GM21515 (cell line): ENCODE results near the gene WASHC1.
A peak's percentile ranks its signal among the peaks of the same experiment; 100 is the strongest.
"Not testable (repeated sequence)": the region's sequence is repeated elsewhere in the genome, so short reads cannot be mapped to it uniquely, and the experiment has no call there.

Experiments used
- ATAC-seq: cut with Tn5 transposase; IDR thresholded peaks from one replicate; pipeline ENCODE4 v1.9.1; 2021; ENCODE audit not compliant: unreplicated experiment

The WASHC1 gene, protein sequence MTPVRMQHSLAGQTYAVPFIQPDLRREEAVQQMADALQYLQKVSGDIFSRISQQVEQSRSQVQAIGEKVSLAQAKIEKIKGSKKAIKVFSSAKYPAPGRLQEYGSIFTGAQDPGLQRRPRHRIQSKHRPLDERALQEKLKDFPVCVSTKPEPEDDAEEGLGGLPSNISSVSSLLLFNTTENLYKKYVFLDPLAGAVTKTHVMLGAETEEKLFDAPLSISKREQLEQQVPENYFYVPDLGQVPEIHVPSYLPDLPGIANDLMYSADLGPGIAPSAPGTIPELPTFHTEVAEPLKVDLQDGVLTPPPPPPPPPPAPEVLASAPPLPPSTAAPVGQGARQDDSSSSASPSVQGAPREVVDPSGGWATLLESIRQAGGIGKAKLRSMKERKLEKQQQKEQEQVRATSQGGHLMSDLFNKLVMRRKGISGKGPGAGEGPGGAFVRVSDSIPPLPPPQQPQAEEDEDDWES

DNA sequence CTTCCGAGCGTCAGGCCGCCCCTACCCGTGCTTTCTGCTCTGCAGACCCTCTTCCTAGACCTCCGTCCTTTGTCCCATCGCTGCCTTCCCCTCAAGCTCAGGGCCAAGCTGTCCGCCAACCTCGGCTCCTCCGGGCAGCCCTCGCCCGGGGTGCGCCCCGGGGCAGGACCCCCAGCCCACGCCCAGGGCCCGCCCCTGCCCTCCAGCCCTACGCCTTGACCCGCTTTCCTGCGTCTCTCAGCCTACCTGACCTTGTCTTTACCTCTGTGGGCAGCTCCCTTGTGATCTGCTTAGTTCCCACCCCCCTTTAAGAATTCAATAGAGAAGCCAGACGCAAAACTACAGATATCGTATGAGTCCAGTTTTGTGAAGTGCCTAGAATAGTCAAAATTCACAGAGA is at the start of gene WASHC1:
Gene WASHC1, minus strand, starts transcription at position 101 of the 400 bp plus-strand sequence. CDS start 4,457 bp downstream, outside the sequence.
- not testable (repeated sequence) for ATAC-seq

DNA sequence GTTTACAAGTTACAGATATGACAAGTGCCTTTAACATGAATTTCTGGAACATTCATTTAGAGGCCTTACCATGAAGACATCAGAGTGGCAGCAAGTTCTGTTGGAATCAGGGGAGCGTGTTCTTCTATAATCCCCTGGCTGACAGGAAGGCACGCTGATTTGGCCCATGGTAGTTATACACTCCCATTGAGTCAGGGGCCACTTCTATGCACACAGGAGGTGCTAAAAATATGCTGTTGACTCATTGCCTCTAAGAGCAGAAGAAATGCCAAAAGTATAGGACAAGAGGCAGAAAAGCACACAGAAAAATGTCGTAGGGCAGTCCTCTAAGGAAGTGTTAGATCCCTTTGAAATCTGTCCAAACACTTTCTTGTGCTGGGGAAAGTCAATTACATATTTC is 49.1 kb upstream of the WASHC1 start:
- ATAC-seq: not testable (repeated sequence)

DNA sequence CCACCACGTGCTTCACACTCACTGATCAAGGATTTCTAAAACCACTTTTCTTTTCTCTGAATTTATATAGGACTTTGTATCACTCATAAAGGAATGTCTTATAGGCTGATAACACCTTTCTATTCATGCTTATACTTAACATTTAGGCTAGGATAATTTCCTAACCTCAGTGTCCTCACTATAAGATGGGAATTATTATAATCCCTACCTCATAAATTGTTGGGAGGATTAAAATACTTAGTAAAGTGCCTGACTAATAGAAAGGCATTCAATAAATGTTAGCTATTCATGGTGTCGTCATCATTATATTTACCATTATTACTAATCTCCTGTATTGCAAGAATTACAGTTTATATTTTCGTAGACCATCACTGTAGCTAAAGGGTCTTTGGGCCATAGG is 47.1 kb upstream of the WASHC1 start:
- not testable (repeated sequence) for ATAC-seq

DNA sequence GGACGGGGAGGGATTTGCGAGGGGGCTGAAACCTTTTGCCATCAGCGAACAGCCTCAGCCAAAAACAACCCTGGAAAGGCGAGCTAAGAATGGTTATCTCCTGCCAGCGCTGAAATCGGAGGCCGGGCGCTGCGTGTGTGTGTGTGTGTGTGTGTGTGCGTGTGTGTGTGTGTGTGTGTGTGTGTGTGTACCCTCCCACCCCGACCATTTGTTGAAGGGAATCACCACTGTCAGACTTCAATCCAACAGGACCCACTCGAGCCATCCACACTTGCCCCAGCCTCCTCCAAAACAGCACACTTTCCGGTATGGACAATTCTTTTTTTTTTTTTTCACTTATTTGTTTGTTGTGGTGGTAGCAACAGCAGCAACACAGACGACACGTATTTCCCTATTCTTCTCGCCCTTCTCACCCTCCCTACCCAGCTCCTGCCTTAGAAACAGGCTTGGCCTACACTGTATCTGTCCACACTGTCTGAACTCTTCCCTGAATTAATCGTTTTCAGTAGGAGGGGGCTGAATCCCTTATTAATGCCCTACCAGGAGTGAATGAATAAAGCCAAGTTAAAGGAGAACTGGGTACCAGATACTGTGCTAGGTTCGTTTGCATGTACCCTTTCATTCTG is 44.8 kb upstream of the WASHC1 start:
- ATAC-seq: not testable (repeated sequence)

DNA sequence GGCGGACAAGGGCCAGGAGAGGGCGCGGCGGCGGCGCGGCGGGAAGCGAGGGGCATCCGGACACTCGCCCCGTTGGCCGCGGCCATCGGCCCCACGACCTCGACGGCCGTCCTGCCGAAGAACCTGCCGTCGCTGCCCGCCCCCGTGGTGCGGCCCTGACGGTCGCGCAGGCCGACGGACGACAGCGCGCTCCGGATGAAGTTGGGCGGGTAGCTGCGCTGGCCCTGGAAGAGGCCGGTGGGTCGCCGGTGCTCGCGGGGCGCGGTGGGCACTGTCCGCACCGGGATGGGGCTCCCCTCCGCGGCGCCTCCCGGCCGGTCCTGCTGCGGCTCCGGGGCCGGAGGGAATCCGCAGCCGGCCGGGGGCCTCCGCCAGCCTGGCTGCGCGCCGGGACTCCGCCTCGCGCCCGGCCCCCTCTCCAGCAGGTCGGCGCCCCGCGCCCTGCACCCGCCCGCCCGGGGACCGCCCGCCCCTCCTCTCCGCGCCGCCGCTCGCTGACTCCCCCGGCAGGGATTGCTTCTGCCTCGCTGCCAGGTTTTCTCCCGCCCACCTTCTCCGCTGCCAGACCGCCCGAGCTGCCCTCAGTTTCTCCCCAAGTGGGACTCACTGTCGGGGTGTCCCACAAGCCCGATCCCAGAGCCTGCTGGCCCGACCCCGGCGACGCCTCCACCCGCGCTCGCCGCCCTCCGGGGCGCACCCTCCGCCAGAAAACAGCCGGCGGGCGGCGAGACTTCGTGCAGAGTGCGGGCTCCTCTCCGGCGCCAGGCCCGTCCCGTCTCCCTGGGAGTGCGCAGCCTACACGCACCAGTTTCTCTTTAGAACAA is 44.0 kb upstream of the WASHC1 start:
- not testable (repeated sequence) for ATAC-seq

DNA sequence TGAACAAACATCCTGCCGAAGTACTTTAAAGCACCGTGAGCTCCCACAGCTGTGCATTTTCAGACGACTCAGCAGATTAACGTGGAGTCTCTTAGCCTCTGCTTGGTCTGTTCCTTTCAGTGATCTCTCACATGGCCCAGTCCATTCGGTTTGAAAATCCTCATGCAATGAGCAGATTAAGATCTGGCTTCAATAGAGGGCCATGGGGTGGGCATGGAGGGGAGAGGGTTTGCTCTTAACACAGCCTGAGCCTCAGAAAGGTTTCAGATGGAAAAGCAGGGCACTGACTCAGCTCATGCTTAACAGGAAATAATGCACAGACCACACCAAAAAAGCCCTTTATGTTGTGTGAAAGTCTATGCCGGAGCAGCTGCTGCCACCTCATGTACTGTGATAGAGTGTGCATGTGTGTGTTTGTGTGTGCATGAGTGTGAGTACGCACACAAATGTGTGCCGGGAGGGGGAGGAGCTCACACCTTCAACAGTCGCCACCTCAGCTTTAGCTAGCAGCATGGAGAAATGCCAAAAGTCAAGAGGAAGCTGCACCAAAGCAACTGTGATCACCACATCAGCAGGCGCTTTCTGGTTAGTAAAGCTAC is 33.9 kb upstream of the WASHC1 start:
- not testable (repeated sequence) for ATAC-seq

DNA sequence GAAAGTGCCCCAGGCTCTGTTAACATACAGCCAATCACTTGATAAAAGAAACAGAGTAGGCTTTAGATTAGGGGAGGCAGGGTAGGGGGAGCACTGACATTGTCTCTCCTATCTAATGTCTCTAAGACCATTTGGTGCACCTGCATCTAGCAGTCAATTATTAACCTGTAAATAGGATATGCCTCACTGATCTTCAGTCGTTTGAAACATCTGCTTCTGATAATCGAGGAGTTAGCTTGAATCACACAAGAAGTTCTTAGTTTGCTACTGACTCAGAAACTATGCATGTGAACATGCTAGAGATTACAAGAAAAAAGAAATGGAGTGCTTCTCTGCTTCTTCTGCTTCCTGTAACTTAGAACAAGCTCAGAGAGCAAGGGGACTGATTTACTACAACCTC is 23.4 kb upstream of the WASHC1 start:
- peak; percentile 52 for ATAC-seq

DNA sequence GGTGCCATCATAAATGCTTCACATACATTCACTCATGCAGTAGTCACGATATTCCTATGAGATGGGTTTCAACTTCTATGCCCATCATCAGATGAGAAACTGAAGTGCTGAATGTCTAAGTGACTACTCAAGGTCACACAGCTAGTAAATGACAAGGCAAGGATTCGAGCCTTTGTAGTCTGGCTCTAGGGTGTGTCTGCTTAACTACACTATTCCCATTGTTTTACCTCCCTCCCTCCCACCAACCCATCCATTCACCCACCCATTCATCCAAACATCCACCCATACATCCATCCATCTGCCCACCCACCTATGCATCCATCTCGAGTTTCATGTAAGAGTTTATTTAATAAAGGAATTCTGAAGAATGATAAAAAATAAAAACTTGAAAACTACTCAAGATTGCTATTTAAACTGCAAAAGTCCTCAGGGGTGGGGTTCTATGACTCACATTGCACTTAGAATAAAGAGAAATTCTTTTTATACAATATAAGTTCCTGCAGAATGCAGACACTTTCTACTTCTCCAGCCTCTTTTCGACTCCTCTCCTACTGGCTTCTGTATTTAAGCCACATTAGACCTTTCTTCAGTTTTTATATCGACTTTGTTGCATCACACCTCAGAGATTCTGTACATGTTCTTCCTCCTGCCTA is 19.1 kb upstream of the WASHC1 start:
- not testable (repeated sequence) for ATAC-seq

DNA sequence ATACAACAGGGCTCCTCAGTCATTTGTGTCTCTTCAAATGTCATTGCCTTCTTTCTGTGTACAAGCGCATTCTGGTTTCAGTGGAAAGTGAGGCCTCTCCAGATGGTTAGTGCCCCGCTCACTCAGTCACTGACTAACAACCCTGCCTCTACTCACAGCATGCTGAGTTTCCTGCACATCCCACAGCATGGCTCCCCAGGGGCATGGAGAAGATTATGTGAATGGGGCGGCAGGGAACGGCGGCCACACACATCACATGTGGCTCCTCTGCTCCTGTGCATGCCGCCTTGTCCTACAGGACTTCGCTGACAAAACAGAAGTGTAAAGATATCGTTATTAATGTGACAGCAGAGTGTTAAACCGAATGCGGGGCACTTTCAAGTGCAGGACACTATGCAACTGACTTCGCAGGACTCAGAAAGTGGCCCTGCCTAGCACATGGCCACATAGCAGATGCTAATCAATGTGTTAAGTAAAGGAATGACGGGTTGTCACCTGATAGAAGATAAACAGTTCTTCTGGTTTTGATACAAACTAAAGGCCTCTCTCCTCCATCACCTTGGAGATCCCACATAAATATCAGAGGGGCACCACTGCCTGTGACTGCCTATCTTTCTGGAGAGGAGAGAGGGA is 17.5 kb upstream of the WASHC1 start:
- ATAC-seq: not testable (repeated sequence)

DNA sequence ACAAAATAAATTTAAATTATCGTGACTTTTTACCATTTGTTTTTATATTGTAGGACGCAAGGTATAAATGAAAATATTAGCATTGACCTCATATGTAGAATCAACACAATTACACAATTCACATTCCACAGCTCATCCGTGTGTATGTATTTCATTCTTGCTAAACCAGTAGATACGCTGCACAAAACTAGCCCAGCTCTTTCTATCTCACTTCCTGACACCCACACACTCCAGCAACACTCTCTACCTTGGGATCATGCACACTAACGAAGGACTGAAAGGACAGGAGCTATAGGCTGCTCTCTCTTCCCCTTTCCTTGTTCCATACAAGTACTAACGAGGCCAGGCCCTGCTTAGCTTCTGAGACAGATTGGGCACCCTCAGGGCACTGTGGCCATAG is 16.9 kb upstream of the WASHC1 start:
- ATAC-seq: not testable (repeated sequence)

DNA sequence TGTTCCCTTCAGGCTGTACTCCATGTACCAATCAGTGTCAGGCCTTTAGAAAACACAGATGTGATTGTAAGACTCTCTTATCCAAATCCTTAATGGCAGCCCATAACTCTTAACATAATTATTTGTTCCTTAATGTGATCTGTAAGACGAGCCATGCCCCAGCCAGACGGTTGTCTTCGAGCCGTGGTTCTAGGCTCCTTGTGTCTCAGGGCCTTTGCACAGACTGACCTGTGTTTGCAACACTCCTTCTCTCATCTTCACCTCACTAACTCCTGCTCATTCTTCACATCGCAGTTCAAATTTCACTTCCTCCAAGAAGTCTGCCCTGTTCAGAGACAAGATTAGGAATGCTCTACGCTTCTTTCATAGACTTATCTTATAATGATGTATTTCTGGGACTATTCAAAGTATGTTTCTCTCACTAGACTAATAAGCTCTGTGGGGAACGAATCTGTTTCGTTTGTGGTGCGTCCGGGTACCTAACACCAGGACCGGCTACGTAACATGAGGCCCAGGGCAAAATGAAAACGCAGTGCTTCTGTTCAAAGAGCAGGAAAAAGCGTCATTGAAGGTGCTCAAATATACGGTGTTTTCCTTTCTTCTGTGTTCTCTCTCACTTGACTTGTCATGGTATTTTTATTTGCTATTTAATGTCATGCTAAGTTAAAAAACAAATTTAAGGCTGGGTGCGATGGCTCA is 16.1 kb upstream of the WASHC1 start:
- ATAC-seq: not testable (repeated sequence)

DNA sequence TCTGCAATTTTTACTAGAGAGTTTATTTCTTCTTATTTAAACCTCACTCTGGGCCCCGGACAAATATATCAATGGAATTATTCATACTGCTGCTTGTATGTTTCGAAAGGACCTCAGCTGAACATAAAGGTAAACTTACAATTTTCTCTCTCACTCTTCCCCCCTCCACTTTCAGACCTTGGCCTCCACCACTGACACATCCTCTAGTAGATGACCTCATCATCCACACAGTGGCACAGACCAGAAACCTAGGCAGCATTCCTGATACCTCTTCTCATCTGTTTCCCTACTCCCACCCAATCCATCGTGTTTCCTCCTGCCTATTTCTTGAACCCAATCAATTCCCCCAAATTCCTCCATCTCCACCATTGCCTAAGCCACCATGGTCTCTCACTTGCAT is 15.2 kb upstream of the WASHC1 start:
- ATAC-seq: not testable (repeated sequence)

DNA sequence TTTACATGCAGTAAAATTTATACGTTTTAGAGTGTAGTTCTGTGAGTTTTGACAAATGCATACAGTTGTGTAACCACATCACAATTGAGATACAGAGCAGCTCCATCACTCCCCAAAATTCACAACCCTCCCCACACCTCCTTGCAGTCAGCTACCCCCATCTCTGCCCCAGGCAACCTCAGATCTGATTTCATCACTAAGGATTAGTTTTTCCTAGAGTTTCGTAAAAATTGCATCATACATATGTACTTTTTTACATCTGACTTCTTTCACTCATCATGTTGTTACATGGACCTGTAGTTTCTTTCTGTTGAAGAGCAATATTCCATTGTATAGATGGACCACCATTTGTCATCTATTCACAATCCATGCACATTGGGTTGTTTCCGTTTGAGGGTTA is 14.4 kb upstream of the WASHC1 start:
- ATAC-seq: not testable (repeated sequence)

DNA sequence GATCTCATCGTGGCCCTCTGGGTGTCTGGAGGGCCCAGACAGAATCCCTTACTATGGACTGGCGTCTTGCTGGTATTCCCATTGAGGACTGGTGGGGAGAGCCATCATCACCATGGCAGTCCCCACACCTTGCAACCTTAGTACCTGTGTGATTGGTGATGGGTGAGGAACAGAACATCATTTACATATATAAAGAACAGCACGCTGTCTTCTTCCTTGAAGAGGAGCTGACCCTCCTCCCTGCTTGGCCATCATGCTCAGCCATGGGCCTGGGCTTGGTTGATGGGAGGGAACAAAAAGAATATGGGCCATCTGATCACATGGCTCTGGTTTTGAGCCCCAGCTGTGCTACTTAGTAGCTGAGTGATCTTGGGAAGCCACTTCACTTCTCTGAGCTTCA is 13.9 kb upstream of the WASHC1 start:
- ATAC-seq: not testable (repeated sequence)

DNA sequence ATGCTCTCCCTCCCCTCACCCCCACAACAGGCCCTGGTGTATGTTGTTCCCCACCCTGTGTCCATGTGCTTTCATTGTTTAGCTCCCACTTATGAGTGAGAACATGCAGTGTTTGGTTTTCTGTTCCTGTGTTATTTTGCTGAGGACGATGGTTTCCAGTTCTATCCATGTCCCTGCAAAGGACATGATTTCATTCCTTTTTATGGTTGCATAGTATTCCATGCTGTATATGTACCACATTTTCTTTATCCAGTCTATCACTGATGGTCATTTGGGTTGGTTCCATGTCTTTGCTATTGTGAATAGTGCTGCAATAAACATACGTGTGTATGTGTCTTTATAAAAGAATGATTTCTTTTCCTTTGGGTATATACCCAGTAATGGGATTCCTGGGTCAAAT is 12.6 kb upstream of the WASHC1 start:
- ATAC-seq: not testable (repeated sequence)

DNA sequence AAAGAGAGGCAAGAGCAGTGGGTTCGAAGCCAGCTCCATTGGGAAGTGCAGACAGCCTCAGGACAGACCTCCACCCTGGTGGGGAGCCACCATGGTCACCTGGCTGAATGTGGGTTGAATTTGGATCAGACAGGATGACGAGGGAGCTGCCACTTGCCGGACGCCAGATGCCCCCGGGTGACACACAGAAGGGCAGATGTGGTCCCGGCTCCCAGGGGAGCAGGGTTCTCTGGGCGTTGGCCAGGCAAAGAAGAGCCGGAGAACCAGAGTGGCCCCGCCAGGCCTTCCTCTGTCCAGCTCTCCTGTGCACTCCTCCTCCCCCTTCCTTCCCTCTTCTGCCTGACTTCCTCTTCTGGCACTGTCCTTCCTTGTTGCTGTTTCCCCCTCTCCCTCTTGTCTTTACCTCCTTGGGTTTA is 12.0 kb upstream of the WASHC1 start:
- not testable (repeated sequence) for ATAC-seq

DNA sequence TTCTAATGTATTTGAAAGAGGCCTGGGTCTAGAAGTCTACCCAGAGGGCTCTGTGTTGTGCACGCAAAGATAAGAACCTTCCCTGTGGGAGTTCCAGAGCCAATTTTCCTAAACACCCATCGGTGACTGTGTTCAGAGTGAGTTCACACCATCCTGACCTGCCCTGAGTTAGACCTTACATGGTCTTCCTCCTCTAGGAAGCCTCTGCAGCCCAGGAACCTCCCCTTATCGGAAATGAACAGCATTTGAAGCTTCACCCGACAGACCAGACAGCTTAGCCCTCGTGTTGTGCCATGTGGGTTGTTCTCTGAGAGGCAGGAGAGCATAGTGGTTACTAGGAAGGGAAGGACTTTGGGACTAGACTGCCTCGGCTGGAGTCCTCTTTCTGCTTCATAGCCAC is 3.1 kb upstream of the WASHC1 start:
- not testable (repeated sequence) for ATAC-seq

DNA sequence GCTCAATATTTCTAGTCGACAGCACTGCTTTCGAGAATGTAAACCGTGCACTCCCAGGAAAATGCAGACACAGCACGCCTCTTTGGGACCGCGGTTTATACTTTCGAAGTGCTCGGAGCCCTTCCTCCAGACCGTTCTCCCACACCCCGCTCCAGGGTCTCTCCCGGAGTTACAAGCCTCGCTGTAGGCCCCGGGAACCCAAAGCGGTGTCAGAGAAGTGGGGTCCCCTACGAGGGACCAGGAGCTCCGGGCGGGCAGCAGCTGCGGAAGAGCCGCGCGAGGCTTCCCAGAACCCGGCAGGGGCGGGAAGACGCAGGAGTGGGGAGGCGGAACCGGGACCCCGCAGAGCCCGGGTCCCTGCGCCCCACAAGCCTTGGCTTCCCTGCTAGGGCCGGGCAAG is 481 bp downstream of the WASHC1 start:
- ATAC-seq: not testable (repeated sequence)

DNA sequence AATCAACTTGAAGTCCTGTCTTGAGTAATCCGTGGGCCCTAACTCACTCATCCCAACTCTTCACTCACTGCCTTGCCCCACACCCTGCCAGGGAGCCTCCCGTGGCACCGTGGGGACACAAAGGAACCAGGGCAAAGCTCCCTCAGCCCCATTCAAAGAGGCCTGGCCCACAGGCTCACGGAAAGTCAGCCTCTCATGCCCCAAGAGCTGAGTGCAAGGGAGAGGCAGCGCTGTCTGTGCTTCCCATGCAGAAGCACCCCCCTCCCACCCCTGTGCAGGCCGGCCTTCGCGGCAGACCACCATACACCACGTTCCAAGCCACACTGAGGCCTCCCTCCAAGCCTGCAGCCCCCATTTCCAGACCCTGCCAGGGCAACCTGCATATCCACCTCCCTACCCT is 7.6 kb downstream of the WASHC1 start:
- not testable (repeated sequence) for ATAC-seq
